HG03060 (cell line): ENCODE measurements around the gene NME1.
A peak's percentile ranks its signal among the peaks of the same experiment; 100 is the strongest.
"Not testable (repeated sequence)": the region's sequence is repeated elsewhere in the genome, so short reads cannot be mapped to it uniquely, and the experiment has no call there.

Experiments used
- ATAC-seq: cut with Tn5 transposase; IDR thresholded peaks from one replicate; pipeline ENCODE4 v1.9.1; 2021; ENCODE audit warnings: low read depth, moderate number of reproducible peaks; ENCODE audit not compliant: unreplicated experiment

The NME1 gene

GRCh38 chr17:51153210-51154072, at the start of gene NME1:
TSS of gene NME1 (plus strand) at chr17:51153559. CDS start at chr17:51155655, 2,096 bp downstream.
- ATAC-seq: peak; percentile 97

GRCh38 chr17:51107778-51108177, 45.6 kb upstream of the NME1 start:
- no peak for ATAC-seq

GRCh38 chr17:51112303-51113222, 40.8 kb upstream of the NME1 start:
- not testable (repeated sequence) for ATAC-seq

- no peak for ATAC-seq
Measured at GRCh38 chr17:51115179-51115578, 38.2 kb upstream of the NME1 start.

- no peak for ATAC-seq
Measured at GRCh38 chr17:51118330-51119195, 34.8 kb upstream of the NME1 start.

- ATAC-seq: no peak
Measured at GRCh38 chr17:51119415-51120356, 33.7 kb upstream of the NME1 start.

- no peak for ATAC-seq
Measured at GRCh38 chr17:51120357-51120738, 33.0 kb upstream of the NME1 start.

- no peak for ATAC-seq
Measured at GRCh38 chr17:51120739-51121619, 32.4 kb upstream of the NME1 start, which contains the start of gene SPAG9. TSS of gene SPAG9 (minus strand) at chr17:51120868. CDS start at chr17:51120656, 212 bp downstream.

GRCh38 chr17:51121620-51122472, 31.5 kb upstream of the NME1 start:
- ATAC-seq: peak; percentile 39

- not testable (repeated sequence) for ATAC-seq
Measured at GRCh38 chr17:51122473-51123115, 30.8 kb upstream of the NME1 start.

GRCh38 chr17:51124640-51125503, 28.5 kb upstream of the NME1 start:
- no peak for ATAC-seq

- ATAC-seq: no peak
Measured at GRCh38 chr17:51128076-51128475, 25.3 kb upstream of the NME1 start.

- peak; percentile 74 for ATAC-seq
Measured at GRCh38 chr17:51132964-51133319, 20.4 kb upstream of the NME1 start.

- ATAC-seq: no peak
Measured at GRCh38 chr17:51133365-51133764, 20.0 kb upstream of the NME1 start.

- ATAC-seq: no peak
Measured at GRCh38 chr17:51135956-51136355, 17.4 kb upstream of the NME1 start.

GRCh38 chr17:51142597-51142996, 10.8 kb upstream of the NME1 start:
- ATAC-seq: no peak
